Lung microvascular endothelial cell (primary cell): ENCODE results near the gene EFEMP1. TPM values are rescaled to one million over a fixed set of nuclear protein-coding genes. Genes with fewer than 3 reads are reported as not detected.
"Not testable (repeated sequence)": the region's sequence is repeated elsewhere in the genome, so short reads cannot be mapped to it uniquely, and the experiment has no call there.

ENCODE experiments used
- DNase-seq, 2 donors: peaks; one replicate each; pipeline versions ENCODE4 v3.0.0 to v3.0.0-alpha.2; 2010; ENCODE audit warnings: low read depth in 2 of 2
- total RNA-seq: library from RNA; depleted of rRNA; stranded (reverse); fragments of >200 nt; gene quantifications from 2 replicates; pipeline ENCODE4 v1.2.1, GENCODE V29; 2014

Gene EFEMP1
- total RNA-seq, 1 donor from 2014 or later = 9,992 TPM

- DNase-seq = peak in 1 of 2 donors; percentile 28
These were observed 53.8 kb downstream of the EFEMP1 start for GRCh38 chr2:55869637-55870325.

- DNase-seq = peak in 1 of 2 donors; percentile 56
These were observed 58.3 kb downstream of the EFEMP1 start for GRCh38 chr2:55865096-55865835.

- peak in 1 of 2 donors; percentile 58 for DNase-seq
These were observed 59.1 kb downstream of the EFEMP1 start for GRCh38 chr2:55864351-55865084.

GRCh38 chr2:55862673-55863390 lies 60.8 kb downstream of the EFEMP1 start:
- DNase-seq = peak; percentile 97 to 98

GRCh38 chr2:55862246-55862645 lies 61.3 kb downstream of the EFEMP1 start:
- peak; percentile 65 to 82 for DNase-seq

DNA sequence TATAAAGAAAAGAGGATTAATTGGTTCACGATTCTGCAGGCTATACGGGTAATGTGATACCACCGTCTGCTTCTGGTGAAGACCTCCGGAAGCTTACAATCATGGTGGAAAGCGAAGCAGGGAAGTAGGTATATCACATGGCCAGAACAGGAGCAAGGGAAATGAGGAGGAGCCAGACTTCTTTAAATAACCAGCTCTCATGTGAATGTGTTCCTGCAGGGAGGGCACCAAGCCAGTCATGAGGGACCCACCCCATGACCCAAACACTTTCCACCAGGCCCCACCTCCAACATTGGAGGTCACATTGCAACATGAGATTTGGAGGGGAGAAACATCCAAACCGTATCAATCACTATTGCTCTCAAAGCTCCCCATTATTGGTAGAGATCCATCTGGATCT lies 61.8 kb downstream of the EFEMP1 start:
- peak; percentile 41 to 78 for DNase-seq

- peak in 1 of 2 donors; percentile 60 for DNase-seq
These were observed 62.8 kb downstream of the EFEMP1 start for GRCh38 chr2:55860832-55861231.

- no peak for DNase-seq
These were observed 63.7 kb downstream of the EFEMP1 start for GRCh38 chr2:55859875-55860274.

- DNase-seq = no peak
These were observed 65.8 kb downstream of the EFEMP1 start for GRCh38 chr2:55857766-55858165.

- DNase-seq = peak; percentile 25 to 40
These were observed 66.6 kb downstream of the EFEMP1 start for GRCh38 chr2:55856936-55857335.

- DNase-seq = no peak
These were observed 75.5 kb downstream of the EFEMP1 start for GRCh38 chr2:55848096-55848495.

DNA sequence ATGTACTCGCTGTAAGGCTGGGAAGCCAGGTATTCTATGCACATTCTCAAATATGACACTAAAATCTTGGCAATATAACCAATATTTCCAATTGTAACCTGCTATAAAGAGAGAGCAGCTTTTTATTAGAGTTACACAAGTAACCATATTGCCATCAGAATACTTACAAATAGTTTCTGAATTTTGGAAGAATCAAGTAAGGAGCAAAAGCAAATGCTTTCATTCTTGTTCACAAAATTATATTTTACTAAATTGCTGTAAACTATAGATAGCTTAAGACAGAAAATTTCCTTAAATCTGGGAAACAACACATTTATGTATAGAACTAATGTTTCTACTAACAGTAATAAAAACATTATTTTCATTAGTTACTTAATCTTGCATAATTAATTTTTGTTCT lies 77.2 kb downstream of the EFEMP1 start:
- no peak for DNase-seq

DNA sequence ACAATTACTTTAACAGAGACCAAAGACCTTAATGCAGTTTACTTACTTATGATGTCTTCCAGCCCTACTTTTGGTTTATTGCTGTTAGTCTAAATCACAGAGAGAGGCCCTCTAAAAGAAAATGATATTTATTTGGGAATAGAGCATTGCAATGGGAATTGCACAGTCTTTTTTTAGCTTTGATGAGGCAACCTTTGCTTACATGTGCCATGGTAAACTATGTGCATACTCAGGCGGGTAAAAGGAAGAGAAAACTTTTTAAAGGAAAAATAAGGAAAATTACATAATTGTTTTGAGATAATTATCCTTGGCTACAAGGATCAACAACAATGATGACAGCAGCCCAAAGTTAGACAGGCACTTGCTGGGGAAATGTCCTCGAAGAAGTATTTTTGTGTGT lies 78.6 kb downstream of the EFEMP1 start:
- DNase-seq = no peak

DNA sequence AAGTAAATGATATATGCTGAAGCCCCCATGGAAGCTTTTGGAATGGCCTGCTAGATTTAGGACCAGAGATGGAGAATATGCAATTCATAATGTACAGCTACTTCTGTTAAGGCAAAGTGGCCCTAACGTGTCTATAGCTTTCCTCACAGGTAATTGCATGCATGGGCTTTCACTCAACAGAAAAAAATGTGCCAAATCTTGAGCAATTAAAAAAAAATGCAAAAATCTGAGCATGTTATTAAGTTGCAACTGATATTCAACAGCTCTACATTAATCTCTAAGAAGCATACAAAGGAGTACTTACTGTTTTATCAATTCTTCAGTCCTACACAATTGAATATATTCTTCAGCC lies 79.6 kb downstream of the EFEMP1 start:
- DNase-seq = no peak

DNA sequence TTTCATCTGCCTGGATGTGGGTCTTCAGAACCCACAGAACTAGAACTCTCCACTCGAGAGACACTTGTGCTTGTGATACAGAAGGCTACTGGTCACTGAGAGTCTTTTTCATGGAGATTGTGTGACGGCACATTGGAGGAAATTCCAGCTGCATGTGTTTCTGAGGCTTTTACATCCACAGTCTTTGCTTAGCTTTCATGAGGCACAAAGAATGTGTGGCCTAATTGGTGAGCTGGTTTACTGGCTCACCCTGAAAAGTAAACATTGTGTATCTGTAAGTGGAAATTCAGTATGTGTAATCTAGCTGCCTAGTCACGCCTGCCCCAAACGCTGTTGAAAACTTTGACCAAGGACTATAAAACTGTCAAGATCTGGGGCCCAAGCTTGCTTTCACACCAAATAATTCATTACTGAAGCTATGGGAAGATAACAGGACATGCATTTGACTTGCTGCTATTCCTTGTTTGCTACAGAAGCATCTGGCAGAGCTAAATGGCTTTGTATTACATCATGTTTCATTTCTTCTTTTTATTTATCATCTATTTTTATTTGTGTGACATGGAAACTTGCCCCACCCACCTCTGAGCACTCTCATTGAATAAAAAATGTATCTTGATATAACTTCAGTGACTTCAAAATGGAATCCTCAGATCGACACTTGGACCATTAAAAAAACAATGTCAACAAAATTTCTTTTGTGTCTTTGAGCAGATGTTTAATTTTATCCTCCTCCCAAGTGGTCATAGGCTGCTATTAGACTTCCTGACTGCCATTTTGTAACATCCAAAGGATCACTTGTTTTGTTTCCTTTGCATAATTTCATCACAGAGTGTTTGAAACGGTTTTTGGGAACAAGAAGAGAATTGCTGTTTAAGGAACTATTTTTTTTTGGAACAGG lies 80.2 kb downstream of the EFEMP1 start:
- DNase-seq = peak; percentile 21 to 73

DNA sequence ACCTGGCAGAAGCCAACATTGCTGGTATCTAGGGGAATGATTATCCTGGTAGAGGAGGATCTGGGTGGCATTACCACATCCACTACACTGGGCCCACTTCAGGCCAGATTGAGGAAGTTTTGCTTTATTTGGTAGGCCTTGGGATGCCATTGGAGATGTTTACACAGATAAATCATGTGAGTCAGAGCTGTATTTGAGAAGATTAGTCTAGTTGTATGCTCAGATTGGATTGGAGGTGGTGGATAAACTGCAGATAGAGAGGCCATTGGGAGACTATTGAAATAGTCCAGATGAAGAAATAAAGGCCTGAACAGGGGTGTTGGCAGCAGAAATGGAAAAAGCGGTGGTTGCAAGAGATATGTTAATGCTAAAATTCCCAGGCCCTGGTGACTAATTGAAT lies 81.5 kb downstream of the EFEMP1 start:
- DNase-seq = peak in 1 of 2 donors; percentile 20

DNA sequence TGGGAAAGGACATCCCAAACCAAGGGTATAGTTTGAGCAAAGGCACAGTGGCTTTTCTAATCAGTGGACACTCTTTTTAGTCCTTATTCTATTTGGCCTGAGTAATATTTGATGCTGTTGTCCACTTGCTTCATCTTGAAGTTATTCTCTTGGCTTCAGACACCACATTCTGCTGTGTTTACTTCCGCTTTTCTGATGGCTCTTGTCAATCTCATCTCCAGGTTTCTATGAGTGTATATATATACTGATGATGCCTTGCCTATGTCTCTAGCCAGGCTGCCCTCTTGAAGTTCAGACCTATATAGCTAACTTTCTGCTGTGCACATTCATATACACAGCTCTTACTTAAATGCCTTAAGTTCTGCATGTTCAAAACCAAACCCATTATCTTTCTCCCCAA lies 83.1 kb downstream of the EFEMP1 start:
- DNase-seq = no peak

GRCh38 chr2:55839182-55839819 lies 84.3 kb downstream of the EFEMP1 start:
- no peak for DNase-seq

DNA sequence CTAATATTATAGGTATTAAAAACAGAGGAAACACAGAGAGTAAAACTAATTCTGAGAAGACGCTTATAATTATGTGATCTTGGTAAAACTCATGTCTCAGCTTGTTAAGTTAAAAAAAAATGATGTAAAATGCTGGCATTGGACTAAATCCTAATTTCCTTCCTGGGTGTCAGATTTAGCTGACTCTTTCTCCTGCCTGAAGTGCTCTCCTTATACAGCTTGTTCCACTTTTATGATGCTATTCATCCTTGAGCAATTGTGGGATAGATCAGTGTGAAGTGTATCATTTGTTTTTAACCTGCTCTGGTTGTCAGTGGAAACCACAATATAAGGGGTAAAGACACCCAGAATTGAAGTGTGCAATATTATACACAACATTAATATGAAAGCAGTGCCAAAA lies 84.9 kb downstream of the EFEMP1 start:
- no peak for DNase-seq

- not testable (repeated sequence) for DNase-seq
These were observed 85.5 kb downstream of the EFEMP1 start for GRCh38 chr2:55838117-55838516.
